D341Med (cell line): Measurements from ENCODE around the gene CDCA3.
A peak's percentile ranks its signal among the peaks of the same experiment; 100 is the strongest.
"Not testable (repeated sequence)": the region's sequence is repeated elsewhere in the genome, so short reads cannot be mapped to it uniquely, and the experiment has no call there.

ENCODE experiments used
- DNase-seq: peaks from one replicate; pipeline ENCODE4 v3.0.0; 2012; ENCODE audit warnings: low spot score

The CDCA3 gene

DNA sequence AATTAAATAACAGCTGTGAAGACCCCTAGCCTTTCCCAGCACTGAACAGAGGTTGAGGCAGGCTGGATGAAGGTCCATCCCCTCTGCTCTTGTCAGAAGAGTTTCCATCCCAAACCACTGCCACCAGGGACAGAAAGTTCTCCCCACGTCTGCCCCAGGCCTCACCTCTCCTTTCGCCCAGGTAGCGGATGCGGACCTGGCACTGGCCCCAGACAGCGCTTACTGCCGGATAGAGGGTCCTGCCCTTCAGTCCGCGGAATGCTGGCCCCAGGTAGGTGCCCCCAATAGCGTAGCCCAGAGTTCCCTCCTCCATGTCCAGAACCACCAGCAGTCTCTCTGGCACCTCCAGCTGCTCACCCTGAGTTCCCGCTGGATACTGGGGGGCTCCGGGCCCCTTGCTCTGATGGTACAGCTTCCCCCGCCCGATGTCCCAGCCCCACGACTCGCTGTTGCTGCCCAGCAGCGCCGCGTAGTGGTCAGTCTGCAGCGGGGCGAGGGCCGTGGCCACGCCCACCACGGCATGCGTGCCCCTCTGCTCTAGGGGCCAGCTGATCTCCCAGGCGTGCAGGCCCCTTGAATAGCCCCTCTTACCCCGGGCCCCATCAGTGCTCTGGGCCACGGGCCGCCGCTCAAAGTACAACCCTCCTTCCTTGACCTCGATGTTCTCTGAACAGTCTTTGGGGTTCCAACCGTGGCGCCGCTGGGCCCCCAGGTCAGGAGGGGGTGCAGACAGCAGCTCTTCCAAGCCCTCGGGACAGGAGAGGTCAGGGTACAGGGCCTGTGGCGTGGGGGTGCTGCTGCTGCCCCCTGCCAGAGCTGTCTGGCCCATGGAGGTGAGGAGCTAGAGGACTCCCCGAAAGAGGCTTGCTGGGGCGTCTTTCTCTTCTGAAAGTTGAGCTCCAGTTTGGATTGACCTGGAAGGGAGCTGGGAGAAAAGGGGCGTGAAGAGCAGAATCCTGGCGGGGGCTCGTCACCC, 21.3 kb upstream of the CDCA3 start:
- DNase-seq: peak; percentile 89

DNA sequence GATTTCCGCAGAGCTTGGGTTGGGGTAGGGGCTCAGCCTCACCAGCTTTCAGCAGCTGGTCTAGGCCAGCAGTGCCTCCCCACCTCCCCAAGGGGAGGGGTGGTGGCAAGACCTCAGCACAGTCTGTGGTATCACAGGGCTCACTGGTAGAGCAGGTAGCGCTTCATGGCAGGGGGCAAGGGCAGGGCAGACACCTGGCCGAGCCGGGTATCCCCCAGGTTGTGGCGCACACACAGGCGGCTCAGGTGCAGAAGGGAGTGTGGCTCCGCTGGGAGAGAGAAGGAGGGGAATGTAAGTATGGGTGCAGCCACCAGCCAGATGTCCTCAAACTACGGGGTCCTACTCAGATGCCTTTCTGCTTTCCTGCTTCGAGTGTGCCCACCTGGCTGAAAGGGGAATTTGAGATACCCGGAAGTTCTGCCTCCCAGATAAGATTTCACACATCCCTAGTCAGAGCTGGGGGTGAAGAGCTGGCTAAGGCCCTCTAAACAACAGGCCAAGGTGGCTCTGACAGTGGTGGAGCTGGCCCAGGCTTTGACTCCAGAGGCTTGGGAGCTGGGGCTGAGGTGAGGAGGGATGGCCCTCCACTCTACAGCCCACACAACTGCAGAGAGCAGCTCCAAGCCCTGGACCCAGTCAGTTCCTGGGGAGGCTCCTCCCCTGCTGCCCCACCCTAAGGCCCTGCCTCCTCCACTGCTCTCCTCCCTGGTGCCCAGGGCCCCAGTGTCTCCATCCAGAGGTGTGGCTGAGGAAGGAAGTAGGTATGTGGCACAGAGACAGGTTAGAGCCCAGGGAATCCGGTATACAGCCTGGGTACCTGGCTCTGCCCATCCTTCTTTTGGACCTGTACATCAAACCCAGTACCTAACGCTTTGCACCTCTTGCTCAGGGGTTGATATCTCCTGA, 20.2 kb upstream of the CDCA3 start:
- DNase-seq: no peak

DNA sequence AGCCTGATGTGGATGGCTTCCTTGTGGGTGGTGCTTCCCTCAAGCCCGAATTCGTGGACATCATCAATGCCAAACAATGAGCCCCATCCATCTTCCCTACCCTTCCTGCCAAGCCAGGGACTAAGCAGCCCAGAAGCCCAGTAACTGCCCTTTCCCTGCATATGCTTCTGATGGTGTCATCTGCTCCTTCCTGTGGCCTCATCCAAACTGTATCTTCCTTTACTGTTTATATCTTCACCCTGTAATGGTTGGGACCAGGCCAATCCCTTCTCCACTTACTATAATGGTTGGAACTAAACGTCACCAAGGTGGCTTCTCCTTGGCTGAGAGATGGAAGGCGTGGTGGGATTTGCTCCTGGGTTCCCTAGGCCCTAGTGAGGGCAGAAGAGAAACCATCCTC, 19.2 kb upstream of the CDCA3 start:
- not testable (repeated sequence) for DNase-seq

- DNase-seq: peak; percentile 69
Measured at GRCh38 chr12:6869049-6870021, 18.2 kb upstream of the CDCA3 start.

GRCh38 chr12:6868211-6869048, 17.3 kb upstream of the CDCA3 start:
- DNase-seq: no peak

- DNase-seq: peak; percentile 98
Measured at GRCh38 chr12:6867413-6868210, 16.5 kb upstream of the CDCA3 start, which contains the start of gene TPI1. Gene TPI1, plus strand, starts transcription at chr12:6867531. Its CDS starts 36 bp downstream, at chr12:6867567.

- DNase-seq: no peak
Measured at GRCh38 chr12:6866920-6867412, 15.9 kb upstream of the CDCA3 start.

DNA sequence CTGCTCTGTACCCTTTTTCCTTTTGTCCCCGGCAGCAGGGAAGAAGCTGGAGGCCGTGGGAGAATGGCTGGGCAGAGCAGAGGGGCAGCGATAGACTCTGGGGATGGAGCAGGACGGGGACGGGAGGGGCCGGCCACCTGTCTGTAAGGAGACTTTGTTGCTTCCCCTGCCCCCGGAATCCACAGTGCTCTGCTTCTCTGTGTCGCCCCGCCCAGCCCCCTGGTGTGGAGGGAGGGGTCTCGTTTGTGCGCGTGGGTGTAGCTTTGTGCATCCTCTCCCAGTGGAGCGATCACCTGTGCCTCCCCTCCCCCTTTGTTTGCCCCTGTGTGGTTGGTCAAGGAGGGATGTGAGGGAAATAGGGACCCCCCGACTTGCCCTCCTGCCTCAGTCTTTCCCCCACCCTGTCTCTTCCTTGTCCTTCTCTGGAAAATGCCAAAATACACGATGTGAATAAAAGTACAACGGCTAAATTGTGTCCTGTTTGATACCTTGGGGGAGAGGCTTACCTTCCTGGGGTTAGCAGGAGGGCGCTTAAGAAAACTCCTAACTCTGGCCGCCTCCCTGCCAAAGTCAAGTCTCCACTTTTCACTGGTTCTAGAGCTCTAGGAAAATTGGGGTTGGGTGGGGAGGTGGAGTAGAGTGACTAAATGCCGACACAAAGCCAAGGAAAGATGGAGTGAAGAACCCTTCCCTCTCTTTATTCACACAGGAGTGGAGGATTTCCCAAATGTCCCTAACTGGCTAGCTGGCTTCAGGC, 15.3 kb upstream of the CDCA3 start:
- DNase-seq: no peak

DNA sequence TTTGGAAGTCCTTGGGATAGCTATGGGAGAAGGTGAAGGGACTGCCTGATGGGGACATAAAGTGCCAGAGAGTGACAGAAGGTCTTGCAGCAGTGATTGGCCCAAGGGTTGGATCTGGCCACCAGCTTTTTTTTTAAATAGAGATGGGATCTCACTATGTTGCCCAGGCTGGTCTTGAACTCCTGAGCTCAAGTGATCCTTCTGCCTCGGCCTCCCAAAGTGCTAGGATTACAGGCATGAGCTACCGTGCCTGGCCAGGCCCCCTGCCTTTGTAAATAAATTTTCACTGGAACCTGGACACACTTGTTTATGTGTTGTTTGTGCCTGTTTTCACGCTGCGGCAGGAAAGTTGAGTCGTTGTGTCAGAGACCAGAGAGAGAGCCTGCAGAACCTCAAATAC, 14.2 kb upstream of the CDCA3 start:
- not testable (repeated sequence) for DNase-seq

DNA sequence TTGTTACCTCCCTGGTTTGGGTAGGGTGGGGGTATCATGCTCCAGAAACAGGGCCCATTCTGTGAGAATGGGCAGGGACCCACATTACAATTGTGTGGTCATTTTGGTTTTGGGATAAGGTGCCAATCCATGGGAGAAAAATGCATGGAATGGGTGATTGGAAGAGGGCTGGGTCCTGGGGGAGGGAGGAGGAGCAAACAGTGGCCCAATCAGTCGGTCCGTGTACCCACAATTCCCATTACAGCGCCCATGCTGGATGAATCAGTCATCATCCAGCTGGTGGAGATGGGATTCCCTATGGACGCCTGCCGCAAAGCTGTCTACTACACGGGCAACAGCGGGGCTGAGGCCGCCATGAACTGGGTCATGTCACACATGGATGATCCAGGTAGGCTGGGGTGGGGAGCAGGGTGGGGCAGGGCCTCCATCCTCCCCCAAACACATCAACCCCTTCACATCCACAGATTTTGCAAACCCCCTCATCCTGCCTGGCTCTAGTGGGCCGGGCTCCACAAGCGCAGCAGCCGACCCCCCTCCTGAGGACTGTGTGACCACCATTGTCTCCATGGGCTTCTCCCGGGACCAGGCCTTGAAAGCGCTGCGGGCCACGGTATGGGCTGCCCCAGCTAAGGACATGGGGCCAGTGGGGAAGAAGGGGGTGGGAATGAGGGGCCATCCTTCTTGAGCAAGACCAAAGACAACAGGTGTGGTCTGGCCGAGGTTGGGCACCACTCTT, 12.7 kb upstream of the CDCA3 start:
- peak; percentile 10 for DNase-seq

DNA sequence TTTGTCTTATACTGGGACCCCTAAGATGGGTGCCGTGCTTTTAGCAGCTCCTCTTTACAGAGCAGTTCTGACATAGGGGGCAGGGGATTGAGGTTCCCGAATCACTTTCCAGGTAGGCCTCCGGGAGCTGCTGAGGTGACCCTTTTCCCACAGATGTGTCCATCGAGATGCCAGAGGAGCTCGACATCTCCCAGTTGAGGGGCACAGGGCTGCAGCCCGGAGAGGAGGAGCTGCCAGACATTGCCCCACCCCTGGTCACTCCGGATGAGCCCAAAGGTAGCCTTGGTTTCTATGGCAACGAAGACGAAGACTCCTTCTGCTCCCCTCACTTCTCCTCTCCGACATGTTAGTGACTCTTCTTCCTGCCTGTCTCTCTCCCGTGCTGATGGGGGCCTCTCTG, 11.9 kb upstream of the CDCA3 start:
- no peak for DNase-seq

DNA sequence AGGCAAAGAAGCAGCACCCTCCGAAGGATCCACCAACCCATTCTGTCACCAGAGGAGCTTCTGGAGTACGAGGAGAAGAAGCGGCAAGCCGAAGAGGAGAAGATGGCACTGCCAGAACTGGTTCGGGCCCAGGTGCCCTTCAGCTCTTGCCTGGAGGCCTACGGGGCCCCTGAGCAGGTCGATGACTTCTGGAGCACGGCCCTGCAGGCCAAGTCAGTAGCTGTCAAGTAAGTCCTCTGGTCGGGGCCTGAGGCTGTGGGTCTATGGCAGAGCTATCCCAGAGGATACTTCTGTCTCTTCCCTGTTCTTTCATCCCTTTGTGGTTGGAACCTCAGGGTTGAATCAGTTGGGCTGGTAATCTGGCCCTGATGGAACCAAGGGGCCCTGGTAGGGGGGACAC, 10.3 kb upstream of the CDCA3 start:
- no peak for DNase-seq

DNA sequence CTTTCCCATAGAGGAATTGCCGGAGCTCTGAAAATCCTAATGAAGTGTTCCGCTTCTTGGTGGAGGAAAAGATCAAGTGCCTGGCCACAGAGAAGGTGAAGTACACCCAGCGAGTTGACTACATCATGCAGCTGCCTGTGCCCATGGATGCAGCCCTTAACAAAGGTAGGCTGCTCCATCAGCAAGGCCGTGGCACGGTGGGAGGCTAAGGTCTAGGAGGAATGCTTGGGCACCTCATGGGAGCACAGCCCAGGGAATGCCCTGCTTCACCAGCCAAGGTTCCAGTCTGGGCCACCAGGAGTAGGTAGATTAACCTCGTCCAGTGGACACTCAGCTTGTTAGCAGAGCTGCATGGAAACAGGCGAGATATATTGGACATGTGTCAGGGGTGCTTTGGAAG, 9.9 kb upstream of the CDCA3 start:
- DNase-seq: no peak

GRCh38 chr12:6860116-6860515, 9.0 kb upstream of the CDCA3 start:
- DNase-seq: no peak

DNA sequence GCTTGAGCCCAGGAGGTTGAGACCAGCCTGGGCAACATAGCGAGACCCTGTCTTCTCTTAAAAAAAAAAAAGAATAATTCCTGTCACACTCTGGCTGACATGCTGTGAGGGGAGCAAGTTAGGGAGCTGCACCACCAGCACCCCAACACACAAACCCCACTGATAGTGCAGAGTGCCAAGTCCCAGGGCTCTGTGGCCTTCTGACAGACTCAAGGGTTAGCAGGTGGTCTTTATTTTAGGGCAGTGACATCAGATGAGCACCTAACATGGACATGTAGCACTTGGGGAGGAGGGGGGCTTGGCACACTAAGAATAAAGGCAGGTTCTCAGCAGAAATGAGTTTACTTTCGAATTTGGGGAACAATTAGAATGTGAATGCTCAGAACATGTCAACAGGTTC, 7.7 kb upstream of the CDCA3 start:
- no peak for DNase-seq

- DNase-seq: no peak
Measured at GRCh38 chr12:6855322-6855721, 4.2 kb upstream of the CDCA3 start.

DNA sequence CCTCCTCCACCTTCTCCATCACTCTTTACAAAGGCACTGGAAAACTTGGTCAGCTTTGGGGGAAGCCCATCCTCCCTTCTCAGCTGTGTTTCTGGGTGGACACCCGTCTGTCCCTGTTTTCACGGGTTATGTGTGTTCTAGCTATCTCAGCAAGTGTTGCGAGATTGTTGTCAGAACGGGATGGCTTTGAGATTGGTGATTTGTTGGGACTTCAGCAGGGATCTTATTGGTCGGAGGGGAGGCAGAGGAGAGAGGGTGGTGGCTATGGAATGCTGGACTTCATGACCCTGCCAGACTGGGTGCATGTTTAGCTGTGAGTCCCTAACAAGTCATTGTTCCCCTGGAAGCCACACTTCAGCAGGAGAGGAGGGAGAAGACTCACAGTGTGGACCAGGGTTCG, 3.0 kb upstream of the CDCA3 start:
- DNase-seq: no peak

DNA sequence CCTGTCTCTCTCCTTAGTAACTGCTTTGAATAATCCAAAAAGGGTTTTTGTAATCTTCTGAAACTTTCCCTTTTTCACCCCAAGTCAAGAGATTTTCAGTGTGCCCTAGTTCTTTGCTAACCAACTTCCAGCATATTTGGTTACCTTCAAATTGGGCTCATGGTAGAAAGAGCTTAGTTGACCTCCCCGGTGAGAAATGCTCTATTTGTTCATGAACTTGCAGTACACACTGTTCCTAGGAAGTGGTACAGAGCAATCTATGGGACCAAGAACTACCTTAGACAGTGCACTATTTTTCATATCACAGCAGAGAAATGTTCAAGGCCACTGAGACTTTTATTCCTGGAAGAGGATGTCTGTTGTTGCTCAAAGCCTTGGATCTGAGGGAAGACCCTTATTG, 2.5 kb upstream of the CDCA3 start:
- no peak for DNase-seq
